Activated naive CD4-positive, alpha-beta T cell treated with anti-CD3 and anti-CD28 coated beads for 36 hours (primary cell): ENCODE data around the gene CUTA. TPM values are rescaled to one million over a fixed set of nuclear protein-coding genes. Genes with fewer than 3 reads are reported as not detected.
A peak's percentile ranks its signal among the peaks of the same experiment; 100 is the strongest.
"Not testable (repeated sequence)": the region's sequence is repeated elsewhere in the genome, so short reads cannot be mapped to it uniquely, and the experiment has no call there.

Experiments used
- CTCF ChIA-PET: fragments of 350-600 bp; sonication (Branson Sonifier 250); formaldehyde crosslinking; loops from one replicate; lab custom pipeline; 2021; ENCODE audit warnings: antibody characterized with exemption; lab: Charles Lee
- DNase-seq: peaks from one replicate; pipeline ENCODE4 v3.0.0-alpha.2; 2020
- H3K27ac Mint-ChIP-seq: one replicate; pipeline ENCODE4 v1.8.0; 2021; ENCODE audit warnings: mild to moderate bottlenecking, mixed read lengths
- H3K27me3 Mint-ChIP-seq: one replicate; pipeline ENCODE4 v1.8.0; 2021; ENCODE audit warnings: low read depth, mixed read lengths
- H3K36me3 Mint-ChIP-seq: one replicate; pipeline ENCODE4 v1.8.0; 2021; ENCODE audit warnings: low read depth, mixed read lengths
- H3K4me1 Mint-ChIP-seq: one replicate; pipeline ENCODE4 v1.8.0; 2021; ENCODE audit warnings: low read depth, mixed read lengths
- H3K4me3 Mint-ChIP-seq: one replicate; pipeline ENCODE4 v1.8.0; 2021; ENCODE audit warnings: mild to moderate bottlenecking, moderate library complexity, mixed read lengths
- H3K9me3 Mint-ChIP-seq: one replicate; pipeline ENCODE4 v1.8.0; 2021; ENCODE audit warnings: mixed read lengths
- intact Hi-C: fragments of 100-400 bp; cut with micrococcal nuclease; formaldehyde crosslinking; loops from one replicate; pipeline ENCODE4 v1.15.1; 2023
- total RNA-seq, 2 experiments: library from RNA; stranded (reverse); gene quantifications; one replicate each; pipeline ENCODE4 v1.2.3, GENCODE V29; 2021

Gene CUTA
- total RNA-seq, 2 experiments from 2014 or later = 163 to 181 TPM

- peaks cover 16% of the 10 kb centered on the region for H3K4me1 Mint-ChIP-seq
- H3K4me3 Mint-ChIP-seq = no peak overlapping the region
- H3K9me3 Mint-ChIP-seq = no peaks in the 10 kb centered on the region
- CTCF ChIA-PET = interaction anchor here (0.7 to 0.8 kb wide), 2 partner anchors 11 to 15 kb away, joined by 3 to 6 read pairs; no protein-coding TSS in a partner anchor
- intact Hi-C loops = no loop called here
- DNase-seq = no peak
- no peaks in the 10 kb centered on the region for H3K27me3 Mint-ChIP-seq
- H3K36me3 Mint-ChIP-seq = peaks cover 48% of the 10 kb centered on the region
- no peak overlapping the region for H3K27ac Mint-ChIP-seq
Observed at GRCh38 chr6:33407132-33407718, 10.7 kb downstream of the CUTA start.

GRCh38 chr6:33406126-33406525, 11.8 kb downstream of the CUTA start:
- no peak overlapping the region for H3K27ac Mint-ChIP-seq

GRCh38 chr6:33405386-33405940, 12.4 kb downstream of the CUTA start:
- H3K27ac Mint-ChIP-seq = no peak overlapping the region
- peak; percentile 15 for DNase-seq
- intact Hi-C loops = no loop called here

More at GRCh38 chr6:33406126-33406525, 11.8 kb downstream of the CUTA start:
- H3K27me3 Mint-ChIP-seq = no peaks in the 10 kb centered on the region
- H3K36me3 Mint-ChIP-seq = peaks cover 51% of the 10 kb centered on the region
- no peaks in the 10 kb centered on the region for H3K9me3 Mint-ChIP-seq
- no peak for DNase-seq
- intact Hi-C loops = no loop called here
- CTCF ChIA-PET = no interaction called here
- H3K4me3 Mint-ChIP-seq = no peak overlapping the region
- peaks cover 8% of the 10 kb centered on the region for H3K4me1 Mint-ChIP-seq

GRCh38 chr6:33404884-33405283, 13.0 kb downstream of the CUTA start:
- no peak overlapping the region for H3K27ac Mint-ChIP-seq
- peaks cover 6% of the 10 kb centered on the region for H3K4me1 Mint-ChIP-seq
- CTCF ChIA-PET = no interaction called here
- intact Hi-C loops = no loop called here
- H3K27me3 Mint-ChIP-seq = no peaks in the 10 kb centered on the region
- peaks cover 55% of the 10 kb centered on the region for H3K36me3 Mint-ChIP-seq
- H3K4me3 Mint-ChIP-seq = no peak overlapping the region
- no peak for DNase-seq
- H3K9me3 Mint-ChIP-seq = no peaks in the 10 kb centered on the region

More at GRCh38 chr6:33405386-33405940, 12.4 kb downstream of the CUTA start:
- Mint-ChIP-seq H3K36me3 (peaks cover 53% of the 10 kb centered on the region), H3K9me3 (no peaks in the 10 kb centered on the region), H3K27me3 (no peaks in the 10 kb centered on the region), H3K4me1 (peaks cover 8% of the 10 kb centered on the region), H3K4me3 (no peak overlapping the region)
- CTCF ChIA-PET = no interaction called here

- DNase-seq, H3K27ac Mint-ChIP-seq, intact Hi-C loops, H3K27me3 Mint-ChIP-seq, H3K9me3 Mint-ChIP-seq, CTCF ChIA-PET, H3K4me3 Mint-ChIP-seq: not testable (repeated sequence)
- Mint-ChIP-seq H3K36me3 (peaks cover 52% of the 10 kb centered on the region), H3K4me1 (peaks cover 11% of the 10 kb centered on the region)
Observed at GRCh38 chr6:33399881-33400280, 18.0 kb downstream of the CUTA start.

- intact Hi-C loops, CTCF ChIA-PET, H3K9me3 Mint-ChIP-seq, H3K4me3 Mint-ChIP-seq, H3K27ac Mint-ChIP-seq, DNase-seq, H3K27me3 Mint-ChIP-seq: not testable (repeated sequence)
- peaks cover 20% of the 10 kb centered on the region for H3K4me1 Mint-ChIP-seq
- H3K36me3 Mint-ChIP-seq = peaks cover 48% of the 10 kb centered on the region
Observed at GRCh38 chr6:33398601-33399000, 19.3 kb downstream of the CUTA start.

- Mint-ChIP-seq H3K36me3 (peaks cover 47% of the 10 kb centered on the region), H3K27ac (no peak overlapping the region), H3K27me3 (no peaks in the 10 kb centered on the region), H3K4me1 (peaks cover 27% of the 10 kb centered on the region), H3K4me3 (no peak overlapping the region), H3K9me3 (no peaks in the 10 kb centered on the region)
- no peak for DNase-seq
- CTCF ChIA-PET = interaction anchor here (0.6 kb wide), 1 partner anchor 80 kb away, joined by 4 read pairs; the partner anchor contains the start of gene ZBTB22
- intact Hi-C loops = no loop called here
Observed at GRCh38 chr6:33397541-33397940, 20.4 kb downstream of the CUTA start.

- H3K4me1 Mint-ChIP-seq = peaks cover 41% of the 10 kb centered on the region
- H3K36me3 Mint-ChIP-seq = peaks cover 29% of the 10 kb centered on the region
- CTCF ChIA-PET = interaction anchor here (1.0 kb wide), 1 partner anchor 14 kb away, joined by 3 read pairs; no protein-coding TSS in a partner anchor
- no peaks in the 10 kb centered on the region for H3K9me3 Mint-ChIP-seq
- H3K27me3 Mint-ChIP-seq = no peaks in the 10 kb centered on the region
- DNase-seq = no peak
- H3K4me3 Mint-ChIP-seq = peak overlapping the region; percentile 82
- no peak overlapping the region for H3K27ac Mint-ChIP-seq
- intact Hi-C loops = loop anchor here (1.0 to 5.0 kb wide), 2 partner anchors 186 to 228 kb away; partner anchors contain the start of genes ITPR3 and RING1
Observed at GRCh38 chr6:33392979-33393378, 24.9 kb downstream of the CUTA start.

- Mint-ChIP-seq H3K4me3 (peak overlapping the region; percentile 82), H3K9me3 (no peaks in the 10 kb centered on the region), H3K27ac (peak overlapping the region; percentile 97), H3K4me1 (peaks cover 41% of the 10 kb centered on the region), H3K27me3 (no peaks in the 10 kb centered on the region), H3K36me3 (peaks cover 25% of the 10 kb centered on the region)
- CTCF ChIA-PET = interaction anchor here (0.8 to 1.0 kb wide), 2 partner anchors 14 to 34 kb away, joined by 3 read pairs; no protein-coding TSS in a partner anchor
- no peak for DNase-seq
- intact Hi-C loops = loop anchor here (1.0 to 5.0 kb wide), 2 partner anchors 185 to 229 kb away; partner anchors contain the start of genes ITPR3 and RING1
Observed at GRCh38 chr6:33392595-33392948, 25.3 kb downstream of the CUTA start.

- peaks cover 22% of the 10 kb centered on the region for H3K36me3 Mint-ChIP-seq
- peak; percentile 72 for DNase-seq
- CTCF ChIA-PET = interaction anchor here (0.6 to 1.0 kb wide), 3 partner anchors 15 to 63 kb away, joined by 3 read pairs; no protein-coding TSS in a partner anchor
- peak overlapping the region; percentile 97 for H3K27ac Mint-ChIP-seq
- peak overlapping the region; percentile 82 for H3K4me3 Mint-ChIP-seq
- intact Hi-C loops = loop anchor here (1.0 to 5.0 kb wide), 13 partner anchors 18 to 319 kb away; partner anchors contain the start of genes BAK1, CUTA, ITPR3 and RING1
- no peaks in the 10 kb centered on the region for H3K27me3 Mint-ChIP-seq
- H3K9me3 Mint-ChIP-seq = no peaks in the 10 kb centered on the region
- H3K4me1 Mint-ChIP-seq = peaks cover 41% of the 10 kb centered on the region
Observed at GRCh38 chr6:33391922-33392594, 25.8 kb downstream of the CUTA start.

GRCh38 chr6:33391278-33391921, 26.5 kb downstream of the CUTA start, which contains the start of gene KIFC1:
Gene KIFC1, plus strand, starts transcription at chr6:33391823. Its CDS starts 163 bp downstream, at chr6:33391986.
- Mint-ChIP-seq H3K27me3 (no peaks in the 10 kb centered on the region), H3K27ac (peak within 1 kb of the TSS; percentile 97), H3K4me3 (peak within 1 kb of the TSS; percentile 82), H3K36me3 (peaks cover 22% of the 10 kb centered on the region), H3K4me1 (peaks cover 41% of the 10 kb centered on the region), H3K9me3 (no peaks in the 10 kb centered on the region)
- peak; percentile 100 for DNase-seq
- CTCF ChIA-PET = interaction anchor here (0.6 to 1.7 kb wide), 20 partner anchors 10 to 310 kb away, joined by 3 to 18 read pairs (median 3); partner anchors contain the start of gene CUTA
- intact Hi-C loops = loop anchor here (1.0 to 5.0 kb wide), 12 partner anchors 19 to 320 kb away; partner anchors contain the start of genes BAK1, CUTA, RING1 and RPS18
